Duodenal mucosa (tissue), 2 donors: Measurements from ENCODE around the gene TRIM69.
"Not testable (repeated sequence)": the region's sequence is repeated elsewhere in the genome, so short reads cannot be mapped to it uniquely, and the experiment has no call there.

Experiments
- H3K27ac ChIP-seq: one replicate; pipeline ENCODE4 v1.7.0; 2013; ENCODE audit warnings: low read depth, low read length
- H3K27me3 ChIP-seq, 2 donors: one replicate each; pipeline ENCODE4 v1.7.0; 2013; ENCODE audit warnings: low read length in 2 of 2, control low read depth in 1 of 2; ENCODE audit not compliant: insufficient read depth in 2 of 2, control insufficient read depth in 1 of 2
- H3K36me3 ChIP-seq, 2 donors: one replicate each; pipeline ENCODE4 v1.7.0; 2013; ENCODE audit warnings: low read length in 2 of 2, control low read depth in 1 of 2; ENCODE audit not compliant: insufficient read depth in 2 of 2, control insufficient read depth in 1 of 2
- H3K4me1 ChIP-seq, 2 donors: one replicate each; pipeline ENCODE4 v1.7.0; 2013; ENCODE audit warnings: low read length in 2 of 2, control low read depth in 1 of 2; ENCODE audit not compliant: insufficient read depth in 2 of 2, control insufficient read depth in 1 of 2
- H3K4me3 ChIP-seq, 2 donors: one replicate each; pipeline ENCODE4 v1.7.0; 2013; ENCODE audit warnings: low read length in 2 of 2, low read depth in 1 of 2
- H3K9ac ChIP-seq, 2 donors: one replicate each; pipeline ENCODE4 v1.7.0; 2013; ENCODE audit warnings: low read length in 2 of 2, low read depth in 1 of 2
- H3K9me3 ChIP-seq, 2 donors: one replicate each; pipeline ENCODE4 v1.7.0; 2013; ENCODE audit warnings: low read length in 2 of 2, control low read depth in 1 of 2; ENCODE audit not compliant: control insufficient read depth in 1 of 2

The TRIM69 gene

DNA sequence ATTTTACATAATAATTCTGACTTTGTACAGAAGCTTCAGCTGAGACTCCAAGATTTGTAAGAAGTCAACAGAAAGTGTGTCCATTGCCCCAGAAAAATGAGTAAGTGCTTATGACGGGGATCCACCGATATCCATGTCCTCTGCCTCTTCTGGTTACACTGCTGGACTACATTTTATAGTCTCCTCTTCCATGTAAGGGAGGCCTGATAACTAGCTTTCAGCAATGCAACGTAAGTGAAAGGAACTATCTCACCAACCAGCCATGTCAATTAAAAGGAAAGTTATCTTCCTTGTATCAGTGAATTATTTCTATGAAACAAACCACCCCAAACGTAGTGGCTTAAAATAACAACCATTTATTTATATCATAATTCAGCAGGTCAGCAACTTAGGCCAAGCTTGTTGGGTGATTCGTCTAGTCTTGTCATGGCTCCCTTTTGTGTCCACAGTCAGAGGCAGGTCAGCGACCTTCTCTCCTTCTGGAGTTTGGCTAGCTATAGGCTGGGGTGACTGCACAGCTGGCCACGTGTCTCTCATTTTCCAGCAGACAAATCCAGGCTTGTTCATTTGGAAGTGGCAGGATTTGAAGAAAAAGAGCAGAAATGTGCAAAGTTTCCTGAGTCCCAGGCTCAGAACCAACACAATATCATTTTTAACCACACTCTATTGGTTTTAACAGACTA lies 44.9 kb downstream of the TRIM69 start:
- Histone ChIP-seq H3K4me3 (no peak overlapping the region), H3K4me1 (no peaks in the 10 kb centered on the region), H3K27me3 (no peaks in the 10 kb centered on the region), H3K36me3 (no peaks in the 10 kb centered on the region), H3K27ac (no peak overlapping the region), H3K9ac (no peak overlapping the region), H3K9me3 (no peaks in the 10 kb centered on the region)

DNA sequence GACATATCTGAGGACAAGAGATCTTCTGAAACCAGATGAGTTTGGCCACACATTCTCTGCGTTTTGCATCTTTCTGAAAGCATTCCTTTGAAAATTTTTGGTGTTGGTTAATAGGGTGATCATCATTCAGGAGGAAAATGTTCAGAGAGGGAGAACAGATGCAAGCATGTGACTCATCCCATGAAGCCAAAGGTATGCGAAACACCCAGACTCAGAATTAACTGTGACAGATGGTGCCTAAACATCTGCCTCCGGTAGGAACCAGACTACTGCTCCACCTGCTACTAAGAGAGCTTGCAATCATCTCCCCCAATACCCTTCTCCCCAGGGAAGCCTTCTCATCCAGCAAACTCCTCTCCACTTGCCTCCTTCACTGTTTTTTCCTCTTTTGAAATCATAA lies 46.2 kb downstream of the TRIM69 start:
- Histone ChIP-seq H3K4me3 (no peak overlapping the region), H3K27ac (no peak overlapping the region), H3K9me3 (no peaks in the 10 kb centered on the region), H3K36me3 (no peaks in the 10 kb centered on the region), H3K4me1 (no peaks in the 10 kb centered on the region), H3K27me3 (no peaks in the 10 kb centered on the region), H3K9ac (no peak overlapping the region)

GRCh38 chr15:44784918-44785274 lies 48.6 kb downstream of the TRIM69 start:
- not testable (repeated sequence) for H3K27me3 ChIP-seq, H3K36me3 ChIP-seq, H3K9me3 ChIP-seq, H3K4me1 ChIP-seq, H3K27ac ChIP-seq, H3K9ac ChIP-seq
- H3K4me3 ChIP-seq, result peak overlapping the region in 1 of 2 donors; percentile 60

DNA sequence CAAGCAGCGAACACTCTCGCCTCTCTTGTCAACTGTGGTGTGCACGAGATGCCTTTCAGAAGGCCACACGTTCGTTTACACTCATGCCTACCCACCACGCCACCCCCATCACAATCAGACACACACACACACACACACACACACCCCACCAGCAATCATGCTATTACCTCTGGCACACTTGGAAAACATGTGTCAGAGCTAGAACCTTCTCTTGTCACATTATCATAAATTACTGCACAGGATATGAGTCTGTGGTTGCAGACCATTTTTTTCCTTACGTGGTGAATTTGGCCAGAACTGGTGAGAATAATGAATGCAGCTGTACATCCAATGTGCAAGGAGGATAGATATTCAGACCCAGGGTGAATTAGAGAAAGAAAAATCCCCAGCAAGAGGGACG lies 52.4 kb downstream of the TRIM69 start:
- H3K4me3 ChIP-seq, result no peak overlapping the region
- no peaks in the 10 kb centered on the region for H3K27me3 ChIP-seq
- H3K9ac ChIP-seq, result no peak overlapping the region
- H3K4me1 ChIP-seq, result no peaks in the 10 kb centered on the region
- H3K27ac ChIP-seq, result no peak overlapping the region
- H3K36me3 ChIP-seq, result no peaks in the 10 kb centered on the region
- H3K9me3 ChIP-seq, result no peaks in the 10 kb centered on the region

DNA sequence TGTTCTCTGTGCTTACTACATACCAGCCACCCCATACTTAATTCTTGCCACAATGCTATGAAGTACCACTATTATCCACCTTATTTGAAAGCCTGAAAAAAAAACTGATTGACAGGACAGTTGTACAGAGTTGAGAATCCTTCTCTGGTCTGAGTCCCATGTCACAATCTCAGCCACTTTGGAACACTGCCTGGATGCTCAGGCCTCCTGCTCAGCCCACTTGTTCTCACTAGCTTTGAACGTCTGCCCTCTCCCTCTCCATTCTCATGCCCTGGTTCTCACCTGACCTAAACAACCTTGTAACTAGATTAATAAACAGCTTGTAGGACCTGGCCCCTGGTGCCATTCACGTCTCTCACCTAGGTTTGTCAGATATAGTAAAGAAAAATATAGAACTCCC lies 53.9 kb downstream of the TRIM69 start:
- H3K27ac ChIP-seq, result no peak overlapping the region

GRCh38 chr15:44790656-44791055 lies 54.3 kb downstream of the TRIM69 start:
- H3K4me1 ChIP-seq, result no peaks in the 10 kb centered on the region

More for the DNA sequence above, 53.9 kb downstream of the TRIM69 start:
- Histone ChIP-seq H3K9ac (no peak overlapping the region), H3K36me3 (no peaks in the 10 kb centered on the region), H3K9me3 (no peaks in the 10 kb centered on the region), H3K27me3 (no peaks in the 10 kb centered on the region), H3K4me1 (no peaks in the 10 kb centered on the region), H3K4me3 (no peak overlapping the region)

GRCh38 chr15:44792715-44793114 lies 56.4 kb downstream of the TRIM69 start:
- Histone ChIP-seq H3K36me3 (no peaks in the 10 kb centered on the region), H3K4me3 (no peak overlapping the region), H3K9ac (no peak overlapping the region), H3K27ac (no peak overlapping the region), H3K4me1 (no peaks in the 10 kb centered on the region), H3K9me3 (no peaks in the 10 kb centered on the region), H3K27me3 (no peaks in the 10 kb centered on the region)

More at GRCh38 chr15:44790656-44791055, 54.3 kb downstream of the TRIM69 start:
- Histone ChIP-seq H3K27ac (no peak overlapping the region), H3K9ac (no peak overlapping the region), H3K36me3 (no peaks in the 10 kb centered on the region), H3K9me3 (no peaks in the 10 kb centered on the region), H3K27me3 (no peaks in the 10 kb centered on the region), H3K4me3 (no peak overlapping the region)

DNA sequence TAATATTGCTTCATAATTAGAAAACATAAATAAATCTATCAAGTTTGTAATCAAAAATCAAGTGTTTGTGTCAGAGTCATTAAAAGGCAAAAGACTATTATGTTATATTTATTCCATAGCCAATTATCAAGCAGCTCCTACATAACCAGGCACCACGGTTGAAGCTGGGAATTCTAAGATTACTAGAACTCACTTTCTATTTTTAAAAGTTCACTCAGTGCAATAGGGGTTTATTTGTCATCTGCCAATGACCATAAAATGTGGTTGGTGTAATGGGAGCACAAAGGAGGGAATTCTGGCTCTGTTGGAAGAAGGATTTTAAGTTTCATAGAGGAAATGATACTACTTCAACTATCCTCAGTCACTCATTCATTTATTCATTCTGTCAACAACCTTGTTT lies 57.7 kb downstream of the TRIM69 start:
- Histone ChIP-seq H3K27me3 (no peaks in the 10 kb centered on the region), H3K27ac (no peak overlapping the region), H3K4me3 (no peak overlapping the region)

GRCh38 chr15:44796508-44796907 lies 60.2 kb downstream of the TRIM69 start:
- H3K9me3 ChIP-seq, result no peaks in the 10 kb centered on the region
- H3K9ac ChIP-seq, result no peak overlapping the region
- no peak overlapping the region for H3K27ac ChIP-seq
- H3K27me3 ChIP-seq, result no peaks in the 10 kb centered on the region
- no peaks in the 10 kb centered on the region for H3K4me1 ChIP-seq
- no peaks in the 10 kb centered on the region for H3K36me3 ChIP-seq
- H3K4me3 ChIP-seq, result no peak overlapping the region

More for the DNA sequence above, 57.7 kb downstream of the TRIM69 start:
- no peak overlapping the region for H3K9ac ChIP-seq
- H3K4me1 ChIP-seq, result no peaks in the 10 kb centered on the region
- no peaks in the 10 kb centered on the region for H3K9me3 ChIP-seq
- no peaks in the 10 kb centered on the region for H3K36me3 ChIP-seq

GRCh38 chr15:44798826-44799225 lies 62.5 kb downstream of the TRIM69 start:
- H3K4me3 ChIP-seq, result no peak overlapping the region

GRCh38 chr15:44801364-44801763 lies 65.0 kb downstream of the TRIM69 start:
- Histone ChIP-seq H3K27ac (no peak overlapping the region), H3K36me3 (no peaks in the 10 kb centered on the region), H3K4me1 (no peaks in the 10 kb centered on the region), H3K9me3 (no peaks in the 10 kb centered on the region), H3K4me3 (no peak overlapping the region), H3K27me3 (no peaks in the 10 kb centered on the region), H3K9ac (no peak overlapping the region)

More at GRCh38 chr15:44798826-44799225, 62.5 kb downstream of the TRIM69 start:
- no peaks in the 10 kb centered on the region for H3K27me3 ChIP-seq
- H3K36me3 ChIP-seq, result no peaks in the 10 kb centered on the region
- no peak overlapping the region for H3K27ac ChIP-seq
- no peaks in the 10 kb centered on the region for H3K4me1 ChIP-seq
- no peaks in the 10 kb centered on the region for H3K9me3 ChIP-seq
- no peak overlapping the region for H3K9ac ChIP-seq
